HL-60/S4 treated with retinoic acid at 250 ng/mL for 4 days and 3 days (cell line): ENCODE measurements around the gene ZNF716.
"Not testable (repeated sequence)": the region's sequence is repeated elsewhere in the genome, so short reads cannot be mapped to it uniquely, and the experiment has no call there.

ENCODE experiments used
- in situ Hi-C: fragments of 300-500 bp; cut with MboI; formaldehyde crosslinking; loops from 2 replicates; pipeline ENCODE4 v1.7.0; 2022; ENCODE audit warnings: low sequenced_read_pairs

The ZNF716 gene

DNA sequence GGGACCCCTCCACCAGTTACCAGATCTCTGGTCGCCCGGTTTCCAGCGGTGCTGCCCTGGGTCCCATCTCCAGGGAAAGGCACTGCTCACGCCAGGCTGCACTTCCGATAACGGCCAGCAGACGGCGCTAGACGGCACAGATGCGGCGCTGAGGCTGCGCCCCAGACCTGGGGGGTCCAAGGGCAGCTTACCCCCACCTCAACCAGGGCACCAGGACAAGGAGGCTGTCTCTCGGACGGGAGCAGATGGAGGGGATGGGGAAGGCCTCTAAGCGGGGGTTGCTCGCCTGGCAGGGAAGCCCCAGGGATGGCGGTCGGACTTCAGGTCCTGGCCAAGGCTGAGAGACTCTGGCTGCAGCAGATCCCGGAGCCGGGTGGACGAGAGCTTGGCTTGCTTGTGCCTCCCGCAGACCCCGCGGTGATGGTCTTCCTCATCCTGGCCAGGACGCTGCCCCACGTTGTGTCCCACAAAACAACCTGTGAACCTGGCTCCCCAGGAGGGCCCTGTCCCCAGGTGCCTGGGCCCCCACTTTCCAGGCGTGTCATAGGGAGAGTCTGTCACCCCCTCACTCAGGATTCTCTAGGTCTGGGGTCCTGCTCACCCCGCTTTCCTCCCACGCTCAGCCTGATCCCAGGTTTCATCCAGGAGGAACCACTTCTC, 23.9 kb upstream of the ZNF716 start:
- in situ Hi-C loops: no loop called here

DNA sequence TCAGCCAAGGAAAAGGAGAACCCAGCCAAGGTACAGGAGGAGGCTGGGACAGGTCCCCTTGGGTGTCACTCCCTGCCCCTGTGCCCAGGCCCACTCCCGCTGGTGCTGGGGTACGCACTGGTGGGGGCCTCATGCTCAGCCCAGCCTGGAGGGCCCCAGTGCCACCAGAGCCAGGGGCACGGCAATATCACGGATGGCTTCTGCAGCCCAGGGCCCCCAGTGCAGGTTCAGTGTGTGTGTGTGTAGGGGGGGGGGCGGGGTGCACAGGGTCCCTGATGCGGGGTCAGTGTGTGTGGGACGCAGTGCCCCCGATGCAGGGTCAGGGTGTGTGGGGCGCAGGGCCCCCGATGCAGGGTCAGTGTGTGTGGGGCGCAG, 23.4 kb upstream of the ZNF716 start:
- in situ Hi-C loops: no loop called here

DNA sequence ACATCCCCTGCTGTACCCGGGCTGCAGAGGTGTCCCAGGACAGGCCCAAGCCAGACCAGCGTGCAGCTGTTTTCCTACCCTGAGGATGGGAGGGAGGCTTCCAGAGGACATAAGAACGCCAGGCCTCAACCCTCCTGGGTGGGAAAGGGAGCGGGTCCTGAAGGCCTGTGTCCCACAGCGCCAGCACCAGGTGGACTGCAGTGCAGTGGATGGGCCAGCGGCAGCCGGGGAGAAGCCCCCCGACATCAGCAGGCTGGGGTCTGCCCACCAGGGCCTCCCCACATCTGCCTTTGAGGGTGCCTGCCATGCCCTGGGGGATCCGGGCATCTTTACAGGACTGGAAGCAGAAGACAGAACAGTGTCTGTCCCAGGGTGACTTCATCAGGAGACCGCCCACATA, 22.8 kb upstream of the ZNF716 start:
- in situ Hi-C loops: no loop called here

GRCh38 chr7:57427594-57427993, 22.4 kb upstream of the ZNF716 start:
- in situ Hi-C loops: no loop called here

DNA sequence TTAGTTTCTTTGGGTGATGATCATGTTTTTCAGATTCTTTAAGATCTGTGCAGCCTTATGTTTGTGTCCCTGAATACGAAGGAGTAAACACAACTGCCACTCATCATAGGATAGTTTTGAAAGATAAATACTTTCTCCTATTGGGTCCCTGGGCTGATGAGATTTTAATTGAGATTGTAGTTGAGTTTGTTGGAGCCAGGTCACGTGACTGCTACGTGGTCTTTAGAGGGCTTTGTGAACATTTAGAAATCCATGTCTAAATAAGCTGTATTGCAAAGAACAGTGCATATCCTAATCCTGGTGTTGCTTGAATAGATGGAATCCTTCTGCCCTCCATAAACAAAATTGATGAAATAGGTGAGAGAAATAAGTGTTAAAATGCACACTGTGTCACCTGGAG, 17.4 kb upstream of the ZNF716 start:
- in situ Hi-C loops: no loop called here

DNA sequence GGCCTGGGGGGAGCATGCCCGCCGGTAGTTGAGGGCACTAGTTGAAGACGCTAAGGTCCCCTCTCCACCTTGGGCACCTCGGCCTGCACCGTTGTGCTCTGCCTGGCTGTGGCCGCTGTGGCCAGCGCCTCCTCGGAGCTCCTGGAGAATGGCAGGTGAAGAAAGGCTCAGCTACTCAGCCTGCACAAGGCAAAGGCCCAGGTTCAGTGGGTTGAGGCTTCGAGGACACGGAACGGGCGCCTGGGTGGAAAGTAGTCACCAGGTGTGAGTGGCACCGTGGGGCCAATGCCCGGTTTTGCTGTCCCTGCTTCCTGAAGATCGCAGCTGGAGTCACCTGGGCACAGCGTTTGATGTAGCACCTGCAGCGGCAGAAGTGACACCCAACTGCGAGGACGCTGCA, 12.4 kb upstream of the ZNF716 start:
- in situ Hi-C loops: no loop called here

DNA sequence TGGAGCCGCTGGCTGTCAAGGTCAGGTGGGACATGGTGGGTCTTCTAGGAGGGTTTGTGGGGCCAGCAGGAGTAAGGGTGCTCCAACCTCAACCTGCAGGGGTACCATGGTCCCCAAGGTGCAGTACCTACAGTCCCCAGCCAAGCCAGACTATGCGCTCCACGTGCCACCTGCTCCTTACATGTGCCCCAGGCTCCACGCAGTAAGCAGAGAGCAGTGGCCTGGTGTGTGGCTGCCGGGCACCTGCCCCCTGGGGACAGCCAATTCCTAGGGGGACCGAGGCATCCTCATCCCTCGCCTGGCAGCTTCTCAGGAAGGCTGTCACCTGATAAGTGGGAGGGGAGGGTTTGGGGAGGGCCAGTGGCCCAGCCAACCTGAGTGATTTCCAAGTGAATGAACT, 11.7 kb upstream of the ZNF716 start:
- in situ Hi-C loops: no loop called here

- in situ Hi-C loops: no loop called here
Measured at GRCh38 chr7:57443567-57443966, 6.4 kb upstream of the ZNF716 start.

GRCh38 chr7:57469186-57469828, 19.3 kb downstream of the ZNF716 start:
- in situ Hi-C loops: not testable (repeated sequence)

GRCh38 chr7:57480304-57480703, 30.3 kb downstream of the ZNF716 start:
- in situ Hi-C loops: not testable (repeated sequence)

DNA sequence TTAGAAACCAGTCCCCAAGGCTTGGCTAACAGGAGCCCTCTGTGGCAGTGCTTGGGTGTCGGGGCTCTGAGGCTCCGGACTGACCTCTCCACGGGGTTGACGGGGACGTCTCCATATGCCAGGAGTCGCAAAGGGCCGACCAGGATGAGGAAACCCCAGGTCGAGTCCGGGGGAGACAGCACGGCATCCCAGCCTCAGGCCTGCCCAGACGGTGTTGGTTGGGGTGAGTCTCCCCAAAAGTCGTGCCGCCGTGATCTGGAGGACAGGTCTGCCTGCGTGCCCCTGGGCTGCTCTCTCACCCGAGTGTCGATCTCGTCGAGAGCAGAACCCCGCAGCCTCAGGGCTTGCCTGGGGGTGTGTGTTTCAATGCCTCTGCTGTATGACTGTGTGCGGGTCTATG, 35.0 kb downstream of the ZNF716 start:
- in situ Hi-C loops: not testable (repeated sequence)

- in situ Hi-C loops: no loop called here
Measured at GRCh38 chr7:57487957-57488356, 38.0 kb downstream of the ZNF716 start.

GRCh38 chr7:57495111-57495510, 45.1 kb downstream of the ZNF716 start:
- in situ Hi-C loops: not testable (repeated sequence)

DNA sequence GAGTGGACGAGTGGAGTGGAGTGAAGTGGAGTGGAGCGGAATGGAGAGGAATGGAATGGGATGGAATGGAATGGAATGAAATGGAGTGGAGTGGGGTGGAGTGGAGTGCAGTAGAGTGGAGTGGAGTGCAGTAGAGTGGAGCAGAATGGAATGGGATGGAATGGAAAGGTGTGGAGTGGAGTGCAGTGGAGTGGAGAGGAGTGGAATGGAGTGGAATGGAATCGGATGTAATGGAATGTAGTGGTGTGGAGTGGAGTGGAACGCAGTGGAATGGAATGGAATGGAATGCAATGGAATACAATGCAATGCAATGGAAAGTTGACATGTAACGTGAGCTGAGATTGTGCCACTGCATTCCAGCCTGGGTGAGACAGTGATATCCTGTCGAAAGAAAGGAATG, 46.4 kb downstream of the ZNF716 start:
- in situ Hi-C loops: no loop called here

- in situ Hi-C loops: no loop called here
Measured at GRCh38 chr7:57505176-57505575, 55.2 kb downstream of the ZNF716 start.
